GM10847 (cell line): Measurements from ENCODE around the gene HNRNPCL1.
"Not testable (repeated sequence)": the region's sequence is repeated elsewhere in the genome, so short reads cannot be mapped to it uniquely, and the experiment has no call there.

Source experiments
- POLR2A ChIP-seq: IDR thresholded peaks from 2 replicates; pipeline ENCODE4 v1.6.1; 2011; ENCODE audit not compliant: insufficient read length; ENCODE audit errors: extremely low read depth

HNRNPCL1 gene

GRCh38 chr1:12848620-12849019 is at the start of gene HNRNPCL1:
TSS of gene HNRNPCL1 (minus strand) at chr1:12848720. CDS start at chr1:12848289, 431 bp downstream.
- TF ChIP-seq POLR2A: not testable (repeated sequence)

- not testable (repeated sequence) for TF ChIP-seq POLR2A
Observed at GRCh38 chr1:12898170-12898569, 49.6 kb upstream of the HNRNPCL1 start, which contains the start of gene PRAMEF10. TSS of gene PRAMEF10 (minus strand) at chr1:12898270. CDS start at chr1:12895847, 2,423 bp downstream.

DNA sequence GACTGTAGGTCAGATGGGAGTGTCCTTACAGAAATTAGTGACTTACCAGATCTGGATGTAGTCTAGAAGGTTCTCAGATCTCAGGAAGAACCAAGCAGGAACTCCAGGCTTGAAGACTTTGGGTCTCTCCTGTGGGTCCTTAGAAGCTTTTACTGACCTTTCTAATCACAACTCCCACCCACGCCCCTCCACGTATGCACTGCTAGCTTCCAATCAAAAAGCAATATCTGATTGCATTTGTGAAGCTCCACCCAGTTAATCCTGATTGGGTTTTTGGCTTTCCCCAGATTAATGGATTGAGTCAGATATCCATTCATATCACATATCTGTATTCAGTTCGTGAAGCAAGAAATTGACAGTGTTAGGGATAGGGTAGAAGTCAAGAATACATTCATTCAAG is 37.6 kb upstream of the HNRNPCL1 start, which contains the start of gene PRAMEF4:
Gene PRAMEF4, minus strand, starts transcription at position 101 of the 400 bp plus-strand sequence. CDS start 2,807 bp downstream, outside the sequence.
- TF ChIP-seq POLR2A: not testable (repeated sequence)

DNA sequence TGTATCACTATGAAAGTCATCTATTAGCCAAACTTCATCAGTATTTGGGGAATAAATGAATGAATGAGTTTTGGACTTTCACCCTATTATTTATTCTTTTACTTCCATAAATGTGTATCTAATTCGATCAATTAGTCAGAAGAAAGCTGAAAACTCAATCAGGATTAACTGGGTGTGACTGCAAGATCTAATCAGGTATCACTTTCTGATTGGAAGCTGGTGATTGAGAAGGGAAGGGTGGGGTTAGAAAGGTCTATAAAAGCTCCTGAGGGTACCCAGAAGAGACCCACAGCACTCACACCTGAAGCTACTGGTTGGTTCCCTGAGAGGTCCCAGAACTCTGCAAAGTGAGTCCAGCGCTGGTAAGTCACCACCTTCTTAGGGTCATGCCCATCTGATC is 8.3 kb upstream of the HNRNPCL1 start, which contains the start of gene PRAMEF2:
Gene PRAMEF2, plus strand, starts transcription at position 301 of the 400 bp plus-strand sequence. CDS start 1,924 bp downstream, outside the sequence.
- not testable (repeated sequence) for TF ChIP-seq POLR2A

DNA sequence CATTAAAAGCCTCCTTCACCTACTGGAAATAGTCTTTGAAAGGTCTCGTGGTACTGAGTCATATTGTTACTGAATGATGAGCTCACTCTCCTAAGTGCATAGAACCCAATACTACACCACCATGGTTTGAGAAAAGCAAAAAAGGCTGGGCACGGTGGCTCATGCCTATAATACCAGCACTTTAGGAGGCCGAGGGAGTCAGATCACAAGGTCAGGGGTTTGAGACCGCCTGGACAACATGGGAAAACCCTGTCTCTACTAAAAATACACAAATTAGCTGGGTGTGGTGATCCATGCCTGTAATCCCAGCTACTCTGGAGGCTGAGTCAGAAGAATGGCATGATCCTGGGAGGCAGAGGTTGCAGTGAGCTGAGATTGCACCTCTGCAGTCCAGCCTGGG is 3.3 kb upstream of the HNRNPCL1 start:
- TF ChIP-seq POLR2A: no peak

DNA sequence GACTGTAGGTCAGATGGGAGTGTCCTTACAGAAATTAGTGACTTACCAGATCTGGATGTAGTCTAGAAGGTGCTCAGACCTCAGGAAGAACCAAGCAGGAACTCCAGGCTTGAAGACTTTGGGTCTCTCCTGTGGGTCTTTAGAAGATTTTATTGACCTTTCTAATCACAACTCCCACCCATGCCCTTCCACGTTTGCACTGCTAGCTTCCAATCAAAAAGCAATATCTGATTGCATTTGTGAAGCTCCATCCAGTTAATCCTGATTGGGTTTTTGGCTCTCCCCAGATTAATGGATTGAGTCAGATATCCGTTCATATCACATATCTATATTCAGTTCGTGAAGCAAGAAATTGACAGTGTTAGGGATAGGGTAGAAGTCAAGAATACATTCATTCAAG is 17.2 kb downstream of the HNRNPCL1 start, which contains the start of gene PRAMEF11:
Gene PRAMEF11, minus strand, starts transcription at position 101 of the 400 bp plus-strand sequence. CDS start 2,621 bp downstream, outside the sequence.
- not testable (repeated sequence) for TF ChIP-seq POLR2A

- no peak for TF ChIP-seq POLR2A
Observed at GRCh38 chr1:12811409-12811784, 37.1 kb downstream of the HNRNPCL1 start.

- TF ChIP-seq POLR2A: no peak
Observed at GRCh38 chr1:12810691-12811408, 37.7 kb downstream of the HNRNPCL1 start.

DNA sequence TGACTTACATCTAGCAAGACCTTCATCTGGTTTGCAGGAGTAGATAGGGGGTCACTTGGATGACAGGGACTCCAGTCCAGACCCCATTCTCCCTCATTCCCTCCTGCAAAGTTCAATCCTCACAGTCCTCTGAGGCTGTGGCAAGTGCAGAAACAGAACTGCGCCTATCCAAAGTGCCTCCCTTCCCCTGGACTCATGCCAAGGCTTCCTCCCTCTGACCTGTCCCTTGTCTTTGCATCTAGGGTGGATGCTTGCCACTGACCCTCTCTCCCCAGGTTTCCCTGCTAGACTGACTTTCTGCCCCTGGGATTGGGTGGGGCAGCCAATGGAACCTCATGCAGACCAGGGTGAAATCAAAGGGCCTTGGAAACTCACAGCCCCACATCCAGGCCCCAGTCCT is 38.6 kb downstream of the HNRNPCL1 start:
- TF ChIP-seq POLR2A: no peak

DNA sequence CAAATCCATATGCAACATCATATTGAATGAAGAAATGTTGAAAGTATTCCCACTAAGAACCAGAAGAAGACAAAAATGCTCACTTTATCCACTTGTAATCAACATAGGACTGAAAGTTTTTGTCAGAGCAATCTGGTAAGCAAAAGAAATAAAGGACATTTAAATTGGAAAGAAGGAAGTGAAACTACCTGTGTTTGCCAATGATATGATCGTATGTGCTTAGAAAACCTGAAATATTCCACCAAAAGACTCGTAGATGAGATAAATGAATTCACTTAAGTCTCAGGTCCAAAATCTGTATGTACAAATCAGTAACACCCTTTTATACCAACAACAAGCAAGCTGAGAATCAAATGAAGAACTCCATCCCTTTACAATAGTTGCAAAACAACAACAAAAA is 48.8 kb downstream of the HNRNPCL1 start:
- TF ChIP-seq POLR2A: no peak

DNA sequence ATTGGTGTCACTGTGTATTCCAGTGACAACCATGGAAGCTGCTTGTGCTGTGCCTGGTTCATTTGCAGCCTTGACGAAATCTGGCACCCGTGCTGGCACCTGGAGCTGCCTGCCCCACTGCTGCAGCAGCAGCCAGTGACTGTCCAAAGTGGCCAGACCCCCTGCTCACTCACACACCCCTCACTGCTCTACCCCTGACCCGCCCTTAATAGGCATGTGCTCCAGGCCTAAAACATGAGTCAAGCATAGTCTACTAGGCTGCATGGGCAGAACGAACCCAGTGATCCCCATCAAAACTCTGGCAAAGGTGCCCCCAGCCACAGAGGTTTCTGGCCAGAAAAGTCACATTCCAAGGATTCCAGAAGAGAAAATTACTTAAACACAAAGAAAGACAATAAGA is 49.6 kb downstream of the HNRNPCL1 start:
- no peak for TF ChIP-seq POLR2A
